SHP77 (cell line): Measurements from ENCODE around the gene BCL3.
"Not testable (repeated sequence)": the region's sequence is repeated elsewhere in the genome, so short reads cannot be mapped to it uniquely, and the experiment has no call there.

Experiments used
- DNase-seq, 2 experiments: peaks; one replicate each; lab custom pipeline; 2025; lab: John Stamatoyannopoulos, UW

Gene BCL3

GRCh38 chr19:44748426-44749254 is at the start of gene BCL3:
BCL3 (plus strand) TSS chr19:44748708; CDS start chr19:44748791, 83 bp downstream.
- no peak for DNase-seq

- no peak for DNase-seq
Measured at GRCh38 chr19:44700547-44700946, 48.0 kb upstream of the BCL3 start.

- DNase-seq = no peak
Measured at GRCh38 chr19:44701228-44701627, 47.3 kb upstream of the BCL3 start.

GRCh38 chr19:44702551-44703176 is 45.8 kb upstream of the BCL3 start:
- DNase-seq = no peak

- no peak for DNase-seq
Measured at GRCh38 chr19:44703336-44704078, 45.0 kb upstream of the BCL3 start.

GRCh38 chr19:44704982-44705381 is 43.5 kb upstream of the BCL3 start:
- no peak for DNase-seq

- no peak for DNase-seq
Measured at GRCh38 chr19:44705502-44706010, 43.0 kb upstream of the BCL3 start.

GRCh38 chr19:44706506-44707236 is 41.8 kb upstream of the BCL3 start:
- DNase-seq = no peak

GRCh38 chr19:44707794-44708193 is 40.7 kb upstream of the BCL3 start:
- no peak for DNase-seq

- DNase-seq = no peak
Measured at GRCh38 chr19:44708940-44709339, 39.6 kb upstream of the BCL3 start.

GRCh38 chr19:44709434-44710266 is 38.9 kb upstream of the BCL3 start:
- DNase-seq = not testable (repeated sequence)

- no peak for DNase-seq
Measured at GRCh38 chr19:44710483-44710882, 38.0 kb upstream of the BCL3 start.

GRCh38 chr19:44712864-44713515 is 35.5 kb upstream of the BCL3 start:
- DNase-seq = no peak

GRCh38 chr19:44714597-44715169 is 33.8 kb upstream of the BCL3 start:
- no peak for DNase-seq

GRCh38 chr19:44717603-44718002 is 30.9 kb upstream of the BCL3 start:
- no peak for DNase-seq

- peak; percentile 84 for DNase-seq
Measured at GRCh38 chr19:44718441-44719261, 29.9 kb upstream of the BCL3 start.

- peak in 1 of 2 experiments; percentile 31 for DNase-seq
Measured at GRCh38 chr19:44719262-44719701, 29.2 kb upstream of the BCL3 start.

GRCh38 chr19:44720396-44720795 is 28.1 kb upstream of the BCL3 start:
- not testable (repeated sequence) for DNase-seq

- no peak for DNase-seq
Measured at GRCh38 chr19:44720945-44721344, 27.6 kb upstream of the BCL3 start.
